ACHN (cell line): ENCODE data around the gene TBC1D3B.
"Not testable (repeated sequence)": the region's sequence is repeated elsewhere in the genome, so short reads cannot be mapped to it uniquely, and the experiment has no call there.

Experiments used
- DNase-seq: peaks from one replicate; pipeline ENCODE4 v3.0.0-alpha.2; 2015
- in situ Hi-C: cut with HindIII; loops from 2 replicates; pipeline ENCODE4 v1.10.0; 2017; ENCODE audit warnings: low sequenced_read_pairs, low pct_ligation_motif_present, low pct_unique_long_range_greater_than_20kb

Gene TBC1D3B

DNA sequence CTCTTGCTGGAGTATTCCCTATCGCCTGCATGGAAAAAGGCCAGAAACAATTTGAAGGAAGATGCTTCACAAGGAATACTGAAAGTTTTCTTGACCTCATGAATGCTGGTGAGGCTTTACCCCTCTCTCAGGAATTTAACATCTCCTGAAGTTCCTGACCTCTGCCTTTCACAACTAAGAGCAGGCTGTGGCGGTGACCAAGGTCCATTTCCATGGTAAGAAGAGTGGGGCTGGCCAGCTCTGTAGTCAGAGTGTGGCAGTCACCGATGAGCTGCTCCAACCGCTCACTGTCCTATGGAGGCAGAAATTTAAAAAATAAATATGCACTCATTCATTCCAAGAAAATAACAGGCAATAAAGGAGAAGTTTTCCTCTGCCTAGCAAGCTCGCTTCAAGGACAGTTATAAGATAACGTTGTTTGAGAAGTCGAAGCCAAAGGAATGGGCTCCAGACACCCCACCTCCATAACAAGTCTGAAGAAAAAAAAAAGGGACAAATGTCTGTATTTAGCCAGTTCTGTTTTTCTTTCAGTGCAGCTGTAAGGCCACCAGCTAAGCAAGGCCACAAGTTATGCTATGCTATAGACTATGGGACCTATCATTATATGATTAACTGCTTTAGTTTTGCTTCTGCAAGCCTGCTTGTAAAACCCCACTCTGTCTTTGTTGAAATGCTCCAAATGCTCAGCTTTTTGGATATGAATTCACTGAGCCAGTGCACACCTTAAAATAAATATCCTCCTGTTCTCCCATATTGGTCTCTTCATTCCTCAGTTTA lies 28.5 kb upstream of the TBC1D3B start:
- in situ Hi-C loops: no loop called here
- DNase-seq: no peak

DNA sequence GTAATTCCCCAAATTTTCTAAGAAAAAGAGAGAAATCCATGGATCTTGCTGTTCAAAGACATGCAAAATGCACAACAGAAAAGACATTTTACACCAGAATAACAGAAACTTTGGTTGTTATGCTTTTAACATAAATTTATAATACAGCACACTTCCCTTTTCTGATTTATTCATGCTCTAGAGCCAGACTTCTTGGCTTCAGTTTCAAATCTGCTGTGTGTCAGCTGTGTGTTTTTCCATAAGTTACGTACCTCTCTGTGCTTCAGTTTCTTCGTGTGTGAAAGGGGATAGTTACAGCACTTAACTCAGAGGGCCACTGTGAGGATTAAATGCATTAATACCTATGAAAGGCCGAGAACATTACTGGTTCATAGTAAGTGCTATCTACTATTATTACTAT lies 26.9 kb upstream of the TBC1D3B start:
- in situ Hi-C loops: no loop called here
- DNase-seq: no peak

GRCh38 chr17:36201506-36201905 lies 25.1 kb upstream of the TBC1D3B start:
- in situ Hi-C loops, DNase-seq: not testable (repeated sequence)

DNA sequence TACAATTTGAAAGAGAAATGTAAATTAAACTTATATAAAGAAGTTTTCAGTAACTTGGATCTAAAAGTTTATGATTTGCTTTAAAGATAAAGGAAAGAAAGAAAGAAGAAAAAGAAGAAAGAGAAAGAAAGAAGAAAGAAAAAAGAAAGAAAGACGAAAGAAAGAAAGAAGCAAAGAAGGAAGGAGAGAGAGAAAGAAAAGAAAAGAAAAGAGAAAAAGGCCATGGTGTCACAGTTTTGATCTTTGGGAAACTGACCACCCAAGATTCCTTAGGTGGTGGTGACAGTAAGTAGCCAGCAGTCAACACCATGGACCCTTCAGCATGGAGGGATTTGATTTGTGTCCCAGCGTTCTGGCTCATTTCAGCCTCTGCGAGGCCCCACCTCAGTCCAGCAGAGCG lies 24.7 kb upstream of the TBC1D3B start:
- in situ Hi-C loops, DNase-seq: not testable (repeated sequence)

GRCh38 chr17:36198831-36199465 lies 22.5 kb upstream of the TBC1D3B start:
- in situ Hi-C loops: no loop called here

DNA sequence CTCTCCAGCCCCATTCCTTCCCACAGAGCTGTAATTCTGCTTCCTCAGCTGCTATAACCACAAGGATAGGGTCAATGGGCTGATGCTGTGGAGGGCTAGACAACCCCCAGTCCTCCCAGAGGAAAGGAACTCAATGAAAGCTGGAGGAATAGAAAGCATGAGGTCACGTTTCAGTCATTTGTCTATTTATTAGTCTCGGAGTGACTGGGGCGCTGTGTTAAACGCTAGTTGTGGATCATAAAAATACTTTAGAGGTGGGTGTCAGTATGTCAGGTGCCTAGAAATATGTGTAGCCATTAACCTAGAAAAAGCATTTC lies 20.9 kb upstream of the TBC1D3B start:
- in situ Hi-C loops: no loop called here
- DNase-seq: no peak

More at GRCh38 chr17:36198831-36199465, 22.5 kb upstream of the TBC1D3B start:
- no peak for DNase-seq

DNA sequence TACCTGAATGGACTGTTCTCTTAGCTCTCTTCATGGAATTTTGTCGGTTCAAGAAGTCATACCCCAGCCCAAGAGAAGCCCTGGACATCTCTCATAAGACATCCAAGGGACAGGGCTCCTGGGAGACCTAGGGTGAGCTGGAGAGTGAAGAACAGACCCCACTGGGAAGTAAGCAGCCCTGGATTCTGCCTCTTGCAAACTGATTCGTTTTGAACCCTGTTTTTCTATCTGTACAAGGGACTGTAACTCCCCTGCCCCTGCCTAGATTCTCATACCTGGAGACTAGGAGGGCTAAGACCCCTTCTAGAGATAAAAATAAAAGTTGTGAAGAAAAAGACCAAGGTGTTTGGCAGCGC lies 19.7 kb upstream of the TBC1D3B start:
- no peak for DNase-seq
- in situ Hi-C loops: no loop called here

DNA sequence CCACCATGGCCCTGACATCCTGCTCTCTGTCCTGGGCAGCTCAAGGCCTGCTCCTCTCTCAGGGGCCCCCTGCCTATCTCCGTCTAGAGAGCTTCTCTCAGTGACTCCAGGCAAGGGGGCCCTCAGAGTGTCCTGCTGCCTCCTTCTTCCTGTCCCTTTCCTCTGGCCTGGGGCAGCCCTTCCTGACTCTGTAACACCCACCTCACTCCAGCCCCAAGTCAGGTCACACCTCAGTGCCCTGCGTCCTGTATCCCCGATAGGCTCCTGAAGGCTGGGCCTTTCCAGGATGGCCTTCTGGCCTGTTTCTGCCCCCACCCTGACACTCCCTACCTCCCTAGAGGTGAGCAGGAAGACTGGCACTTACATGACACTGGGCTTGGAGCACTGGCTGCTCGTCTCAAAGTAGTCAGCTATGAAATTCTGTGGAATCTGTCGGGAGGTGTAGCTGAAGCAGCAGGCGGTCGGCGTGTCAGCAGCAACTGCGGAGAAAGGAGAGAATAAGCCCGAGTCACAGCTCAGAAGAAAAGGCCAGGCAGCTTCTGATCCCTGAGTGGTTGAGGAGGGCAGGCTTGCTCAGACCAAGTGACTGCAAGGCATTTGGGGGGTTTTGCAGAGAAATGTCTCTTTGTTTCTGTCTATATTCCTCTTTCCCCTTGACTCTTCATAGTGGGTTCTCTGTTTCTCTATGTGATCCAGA lies 19.1 kb upstream of the TBC1D3B start:
- in situ Hi-C loops: no loop called here
- DNase-seq: no peak

GRCh38 chr17:36194832-36195433 lies 18.5 kb upstream of the TBC1D3B start:
- in situ Hi-C loops, DNase-seq: not testable (repeated sequence)

DNA sequence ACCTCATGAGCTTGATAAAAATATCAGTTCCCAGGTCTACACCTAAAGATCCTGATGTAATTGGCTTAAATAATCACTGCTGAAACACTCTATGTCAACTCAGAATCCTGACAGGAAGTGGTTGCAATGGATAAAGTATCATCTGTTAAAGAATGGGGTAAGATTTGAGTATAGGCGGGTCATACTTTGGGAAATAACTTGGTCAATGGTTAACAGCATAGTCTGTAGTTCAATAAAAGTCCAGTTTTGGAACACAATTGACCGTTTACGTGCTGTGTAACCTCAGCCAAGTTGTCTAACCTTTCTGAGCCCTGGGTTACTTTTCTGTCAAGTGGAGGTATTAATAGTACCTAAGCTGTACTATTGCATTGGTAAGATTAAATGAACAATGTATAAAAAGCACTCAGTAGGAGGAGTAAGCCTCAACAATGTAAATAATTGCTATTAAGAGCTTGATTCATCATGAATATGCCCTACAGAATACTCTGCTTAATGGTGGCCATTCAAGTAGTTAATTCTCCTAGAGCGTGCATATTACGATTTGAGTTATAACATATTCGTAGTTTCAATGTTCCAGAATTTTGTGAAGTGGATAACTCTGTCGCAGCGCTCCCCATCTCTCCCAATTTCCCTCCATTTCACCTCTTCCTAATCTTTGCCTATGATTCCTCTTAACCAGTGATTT lies 17.9 kb upstream of the TBC1D3B start:
- in situ Hi-C loops, DNase-seq: not testable (repeated sequence)

DNA sequence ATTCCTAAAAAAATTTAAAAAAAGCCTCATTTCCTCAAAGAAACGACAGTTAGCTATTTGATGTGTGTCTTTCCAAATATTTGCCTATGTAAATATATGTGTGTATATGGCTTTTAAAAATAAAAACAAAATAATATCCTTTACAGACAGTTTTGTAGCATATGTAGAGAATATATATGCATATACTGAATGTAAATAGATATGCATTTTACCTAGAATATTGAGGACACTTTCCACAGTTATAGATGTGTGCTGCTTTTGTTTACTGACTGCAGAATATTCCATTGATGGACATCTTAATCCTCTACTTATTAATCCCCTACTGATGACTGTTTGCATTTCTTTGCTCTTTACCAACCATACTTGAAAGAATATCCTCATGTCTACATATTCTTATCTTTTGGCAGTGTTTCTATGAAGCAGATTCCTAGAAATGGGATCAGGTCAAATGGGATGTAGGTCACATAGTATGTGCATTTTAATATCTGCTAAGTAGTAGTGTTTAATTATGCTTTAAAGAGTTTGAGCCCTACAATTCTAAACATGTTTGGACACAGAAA lies 16.9 kb upstream of the TBC1D3B start:
- DNase-seq: no peak
- in situ Hi-C loops: no loop called here

DNA sequence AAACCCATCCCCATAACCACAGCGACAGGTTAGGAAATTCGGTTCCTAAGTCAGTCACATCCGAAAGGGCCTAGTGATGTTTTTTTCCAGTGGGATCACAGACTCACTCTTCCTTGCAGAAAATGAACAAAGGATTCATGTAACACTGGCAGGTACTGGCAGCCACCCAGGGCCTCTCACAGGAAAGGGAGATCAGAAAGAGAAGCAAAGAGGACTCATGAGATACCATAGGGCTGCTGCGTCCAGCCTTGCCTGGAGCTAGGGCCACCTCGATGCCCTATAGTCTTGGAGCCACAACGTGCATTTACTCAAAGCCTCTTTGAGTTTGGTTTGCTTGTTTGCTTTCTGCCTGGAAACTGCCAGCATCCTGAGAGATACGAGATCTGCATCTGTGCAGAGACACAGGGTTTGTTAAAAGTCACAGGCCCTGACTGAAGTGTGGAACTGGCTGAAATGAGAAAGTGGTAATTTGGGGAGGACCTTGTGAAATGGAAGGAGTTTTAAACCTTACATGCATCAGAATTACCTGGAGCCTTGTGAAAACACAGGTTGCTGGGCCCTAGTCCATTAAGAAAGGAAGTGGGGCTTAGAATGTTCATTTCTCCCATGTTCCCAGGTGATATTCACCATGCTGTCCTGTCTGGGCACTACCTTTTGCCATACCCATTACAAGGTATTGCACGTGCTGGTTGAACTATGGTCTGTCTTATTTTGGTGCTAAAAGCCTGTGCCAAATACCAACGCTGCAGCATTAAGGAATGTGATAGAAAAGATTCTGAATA lies 14.3 kb upstream of the TBC1D3B start:
- in situ Hi-C loops: not testable (repeated sequence)

DNA sequence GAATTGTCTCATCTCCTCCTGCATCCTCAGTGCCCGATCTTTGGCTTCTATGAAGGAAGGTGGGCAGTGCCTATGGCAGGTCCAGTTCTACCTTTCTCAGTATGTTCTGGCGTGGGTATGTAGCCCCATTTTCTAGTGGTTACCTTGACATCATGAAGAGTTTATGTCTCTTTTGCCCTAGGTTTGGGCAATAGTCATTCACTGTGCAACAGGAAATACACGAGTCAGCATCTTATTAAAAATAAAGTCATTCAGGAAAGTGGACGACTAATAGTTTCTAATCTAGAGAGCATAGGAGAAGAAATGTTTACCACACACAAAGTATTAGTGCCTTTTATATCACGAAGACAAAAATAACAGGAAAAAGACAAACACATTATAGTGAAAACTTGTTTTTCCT lies 13.6 kb upstream of the TBC1D3B start:
- DNase-seq, in situ Hi-C loops: not testable (repeated sequence)

More for the DNA sequence above, 14.3 kb upstream of the TBC1D3B start:
- DNase-seq: not testable (repeated sequence)

DNA sequence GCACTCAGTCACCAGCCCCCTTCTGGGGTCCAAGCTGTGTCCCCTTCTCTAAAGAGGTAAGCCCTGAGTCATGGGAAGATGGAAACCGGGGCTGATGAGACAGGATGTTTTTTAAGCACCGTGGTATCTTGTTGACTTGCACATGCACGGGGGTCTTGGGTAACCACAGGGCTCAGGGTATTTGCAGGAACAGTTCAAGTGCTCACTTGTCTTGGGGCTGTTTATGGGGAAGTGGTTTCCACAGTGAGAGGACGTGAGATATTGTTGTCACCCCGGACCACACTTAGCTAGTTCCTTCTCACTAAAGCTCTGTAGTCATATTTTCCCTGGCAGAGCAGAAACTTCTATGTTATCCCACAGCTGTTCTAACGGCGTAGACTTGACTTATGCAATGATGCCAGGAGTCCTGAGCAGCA lies 12.5 kb upstream of the TBC1D3B start:
- in situ Hi-C loops: no loop called here
- no peak for DNase-seq

GRCh38 chr17:36187943-36188665 lies 11.7 kb upstream of the TBC1D3B start:
- DNase-seq, in situ Hi-C loops: not testable (repeated sequence)

DNA sequence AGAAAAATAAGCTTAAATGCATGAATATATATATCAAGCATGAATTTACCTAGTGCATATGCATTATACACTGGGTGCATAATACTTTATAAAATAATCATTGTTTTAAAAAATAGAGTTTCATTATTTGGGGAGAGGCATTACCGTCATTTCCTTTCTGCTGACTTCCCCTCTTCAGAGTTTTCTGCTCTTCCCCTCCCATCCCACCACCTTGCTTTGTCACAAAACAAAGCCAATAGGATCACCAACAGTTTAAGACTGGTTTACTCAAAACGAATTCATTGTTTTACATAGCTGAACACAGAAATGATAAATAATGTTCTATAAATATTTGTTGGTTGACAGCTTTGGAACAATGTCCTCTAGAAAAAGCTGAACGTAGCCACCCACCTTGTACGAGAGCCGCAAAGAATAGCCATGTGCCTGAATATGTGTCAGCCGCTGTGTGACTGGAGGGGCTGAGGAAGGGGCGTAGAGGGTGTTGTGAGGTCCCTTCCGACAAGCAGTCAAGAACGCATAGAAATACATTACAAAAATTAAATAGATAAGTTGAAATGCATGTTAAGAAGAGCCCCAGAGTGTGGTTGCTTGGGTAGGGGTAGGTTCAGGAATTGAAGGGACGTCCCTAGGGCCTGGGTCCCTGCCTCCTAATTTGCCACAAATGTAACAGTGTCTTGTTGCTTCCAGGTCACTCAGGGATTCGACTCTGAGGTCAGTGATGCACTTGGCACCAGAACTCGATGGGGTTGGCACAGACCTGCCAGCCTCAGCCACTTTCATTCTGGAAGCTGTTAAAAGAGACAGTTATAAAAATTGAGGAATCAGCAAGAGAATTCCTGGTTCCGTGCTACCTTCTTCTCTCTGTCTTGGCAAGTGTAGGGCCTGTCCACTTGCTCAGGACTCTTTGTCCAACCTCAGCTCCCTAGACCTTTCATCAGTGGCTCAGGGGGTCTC lies 10.7 kb upstream of the TBC1D3B start:
- DNase-seq, in situ Hi-C loops: not testable (repeated sequence)
